ENCODE results near the gene MACROD2.

MACROD2 gene

GRCh38 chr20:15674253-15675060 lies 1679.1 kb downstream of the MACROD2 start:
- DNase-seq: no peak

- DNase-seq: no peak
Observed at GRCh38 chr20:15675061-15675514, 1679.8 kb downstream of the MACROD2 start.

GRCh38 chr20:15675813-15676484 lies 1680.6 kb downstream of the MACROD2 start:
- DNase-seq: no peak

- no peak for DNase-seq
Observed at GRCh38 chr20:15676815-15677214, 1681.5 kb downstream of the MACROD2 start.

- no peak for DNase-seq
Observed at GRCh38 chr20:15682690-15683089, 1687.4 kb downstream of the MACROD2 start.

- no peak for DNase-seq
Observed at GRCh38 chr20:15692570-15692969, 1697.3 kb downstream of the MACROD2 start.

GRCh38 chr20:15699431-15700146 lies 1704.3 kb downstream of the MACROD2 start:
- DNase-seq: no peak

GRCh38 chr20:15700147-15700765 lies 1704.9 kb downstream of the MACROD2 start:
- DNase-seq: no peak

- DNase-seq: no peak
Observed at GRCh38 chr20:15702161-15702560, 1706.8 kb downstream of the MACROD2 start.

GRCh38 chr20:15703171-15703911 lies 1708.0 kb downstream of the MACROD2 start:
- no peak for DNase-seq

GRCh38 chr20:15705975-15706374 lies 1710.7 kb downstream of the MACROD2 start:
- DNase-seq: no peak

- no peak for DNase-seq
Observed at GRCh38 chr20:15706719-15707118, 1711.4 kb downstream of the MACROD2 start.

GRCh38 chr20:15708984-15709598 lies 1713.8 kb downstream of the MACROD2 start:
- DNase-seq: peak; percentile 44

GRCh38 chr20:15710636-15711035 lies 1715.3 kb downstream of the MACROD2 start:
- DNase-seq: no peak

- DNase-seq: no peak
Observed at GRCh38 chr20:15711177-15711576, 1715.9 kb downstream of the MACROD2 start.

GRCh38 chr20:15716256-15716655 lies 1720.9 kb downstream of the MACROD2 start:
- no peak for DNase-seq

GRCh38 chr20:15726416-15726815 lies 1731.1 kb downstream of the MACROD2 start:
- no peak for DNase-seq

GRCh38 chr20:15734052-15734451 lies 1738.7 kb downstream of the MACROD2 start:
- no peak for DNase-seq

GRCh38 chr20:15739035-15739434 lies 1743.7 kb downstream of the MACROD2 start:
- no peak for DNase-seq

GRCh38 chr20:15740046-15740775 lies 1744.9 kb downstream of the MACROD2 start:
- no peak for DNase-seq

GRCh38 chr20:15742087-15742486 lies 1746.8 kb downstream of the MACROD2 start:
- DNase-seq: no peak
